GM12878 (cell line): Measurements from ENCODE around the gene MARF1. TPM values are rescaled to one million over a fixed set of nuclear protein-coding genes. Genes with fewer than 3 reads are reported as not detected.

Experiments used
- ATAC-seq: fragments of 200-7000 bp; cut with Tn5 transposase; 3 replicates; pipeline ENCODE4 v1.9.1; 2020; ENCODE audit warnings: mild to moderate bottlenecking, moderate library complexity
- BruUV-seq: library from RNA; stranded (reverse); fragments of 400-500 nt; replicated peaks from 2 replicates; lab custom pipeline; 2021; lab: Mats Ljungman, UMichigan
- CTCF ChIA-PET: fragments of 300-600 bp; sonication (Branson Sonifier 250); formaldehyde crosslinking; extraction: SDS; loops from one replicate; lab custom pipeline; 2021; ENCODE audit warnings: inconsistent platforms; lab: Yijun Ruan, JAX
- POLR2A ChIA-PET: fragments of 350-600 bp; formaldehyde crosslinking; extraction: SDS; loops from one replicate; lab custom pipeline; 2021; ENCODE audit warnings: inconsistent platforms; lab: Charles Lee
- RAD21 ChIA-PET: fragments of 300-600 bp; sonication (Branson Sonifier 250); formaldehyde crosslinking; loops from one replicate; lab custom pipeline; 2023; ENCODE audit warnings: antibody characterized with exemption; ENCODE audit not compliant: unreplicated experiment; lab: Charles Lee
- SMC1A ChIA-PET: fragments of 300-600 bp; sonication (Branson Sonifier 250); formaldehyde crosslinking; loops from one replicate; lab custom pipeline; 2023; ENCODE audit not compliant: unreplicated experiment, uncharacterized antibody; lab: Charles Lee
- DNase-seq: peaks from one replicate; pipeline ENCODE4 v3.0.0-alpha.2; 2011; ENCODE audit warnings: low read depth, low spot score
- FAIRE-seq: peaks from 3 replicates; lab custom pipeline; 2011; peaks lifted over from hg19 to GRCh38; lab: Jason Lieb, UNC
- H2AFZ ChIP-seq: 2 replicates; pipeline ENCODE4 v1.6.0; 2011; ENCODE audit warnings: low read depth, low read length, control low read depth; ENCODE audit not compliant: control insufficient read depth
- H3K27ac ChIP-seq: 2 replicates; pipeline ENCODE4 v1.5.1; 2011; ENCODE audit warnings: control low read depth; ENCODE audit not compliant: control insufficient read depth, insufficient read depth
- H3K27me3 ChIP-seq, 2 experiments: replicated peaks in 1 of 2; 2 replicates each; pipeline versions ENCODE4 v1.6.0 to v1.6.1; 2011; ENCODE audit warnings: low read length in 1 of 2; ENCODE audit not compliant: control insufficient read depth in 2 of 2, insufficient read depth in 2 of 2
- H3K36me3 ChIP-seq, 2 experiments: 2 replicates each; pipeline ENCODE4 v1.5.1; 2011; ENCODE audit warnings: low read length in 1 of 2; ENCODE audit not compliant: control insufficient read depth in 2 of 2, insufficient read depth in 2 of 2
- H3K4me1 ChIP-seq: 2 replicates; pipeline ENCODE4 v1.6.1; 2011; ENCODE audit warnings: mild to moderate bottlenecking, low read length, moderate library complexity, mixed read lengths; ENCODE audit not compliant: control insufficient read depth, insufficient read depth
- H3K4me2 ChIP-seq: 2 replicates; pipeline ENCODE4 v1.6.0; 2011; ENCODE audit warnings: control low read depth; ENCODE audit not compliant: control insufficient read depth, insufficient read depth
- H3K4me3 ChIP-seq: fragments of 200-600 bp; sonication (generic); 2 replicates; pipeline ENCODE4 v1.5.1; 2016
- H3K79me2 ChIP-seq: 2 replicates; pipeline ENCODE4 v1.6.0; 2011; ENCODE audit warnings: low read length; ENCODE audit not compliant: control insufficient read depth, insufficient read depth
- H3K9ac ChIP-seq: 2 replicates; pipeline ENCODE4 v1.8.0; 2011; ENCODE audit warnings: low read length, control low read depth, mixed read lengths; ENCODE audit not compliant: control insufficient read depth, insufficient read depth
- H3K9me3 ChIP-seq: replicated peaks from 3 replicates; pipeline ENCODE4 v1.5.1; 2011; ENCODE audit warnings: mild to moderate bottlenecking, low read length; ENCODE audit not compliant: control insufficient read depth, insufficient read depth
- H4K20me1 ChIP-seq: 2 replicates; pipeline ENCODE4 v1.6.0; 2011; ENCODE audit not compliant: control insufficient read depth, insufficient read depth
- ATF7 ChIP-seq: fragments of 450-650 bp; IDR thresholded peaks from 2 replicates; pipeline ENCODE4 v1.6.1; 2016; ENCODE audit warnings: low read depth, mild to moderate bottlenecking
- ELK1 ChIP-seq: IDR thresholded peaks from 2 replicates; pipeline ENCODE4 v1.6.1; 2012; ENCODE audit warnings: low read depth, low read length, improper control_type of control experiment
- EZH2 ChIP-seq: IDR thresholded peaks from 2 replicates; pipeline ENCODE4 v1.6.1; 2012; ENCODE audit warnings: low read depth, mild to moderate bottlenecking, control low read depth, inconsistent platforms, low read length, borderline replicate concordance; ENCODE audit not compliant: control insufficient read depth
- KAT2A ChIP-seq: conservative IDR thresholded peaks from 2 replicates; pipeline ENCODE4 v1.6.1; 2011; ENCODE audit warnings: low read depth, low read length; ENCODE audit not compliant: control insufficient read depth
- KLF5 ChIP-seq: fragments of 450-650 bp; IDR thresholded peaks from 2 replicates; pipeline ENCODE4 v1.6.1; 2014; ENCODE audit warnings: mild to moderate bottlenecking; ENCODE audit not compliant: partially characterized antibody
- NFXL1 ChIP-seq: fragments of 450-650 bp; IDR thresholded peaks from 2 replicates; pipeline ENCODE4 v1.6.1; 2017; ENCODE audit warnings: antibody characterized with exemption, mild to moderate bottlenecking, borderline replicate concordance
- SIN3A ChIP-seq: IDR thresholded peaks from 2 replicates; pipeline ENCODE4 v1.6.1; 2012; ENCODE audit warnings: low read depth, low read length, improper control_type of control experiment
- SIX5 ChIP-seq: IDR thresholded peaks from 2 replicates; pipeline ENCODE4 v1.6.1; 2011; ENCODE audit warnings: mild to moderate bottlenecking, low read depth, low read length, moderate library complexity; ENCODE audit not compliant: severe bottlenecking
- TBL1XR1 ChIP-seq: IDR thresholded peaks from 2 replicates; pipeline ENCODE4 v1.6.1; 2012; ENCODE audit warnings: low read depth, low read length, improper control_type of control experiment
- ZNF687 ChIP-seq: fragments of 450-650 bp; IDR thresholded peaks from 2 replicates; pipeline ENCODE4 v1.6.1; 2017; ENCODE audit warnings: mild to moderate bottlenecking, moderate library complexity
- WGBS: methylation state at CpG from one replicate; pipeline ENCODE4 v1.1.6; 2016; ENCODE audit warnings: low lambda C conversion rate; ENCODE audit not compliant: insufficient replicate concordance, insufficient coverage; ENCODE audit errors: missing lambda C conversion rate; 5-methylcytosine and 5-hydroxymethylcytosine counted together
- in situ Hi-C: fragments of 300-500 bp; cut with MboI; formaldehyde crosslinking; loops from 9 replicates; pipeline ENCODE4 v1.14.3; 2018; ENCODE audit warnings: mixed read lengths
- intact Hi-C: fragments of 100-400 bp; cut with micrococcal nuclease; formaldehyde crosslinking; loops from one replicate; pipeline ENCODE4 v1.14.2; 2022; ENCODE audit not compliant: unreplicated experiment
- polyA plus RNA-seq, 11 experiments: library from polyadenylated mRNA; depleted of rRNA in 4 of 11; unstranded in 6 of 11; stranded (reverse) in 5 of 11; fragments of >200 nt; fragmentation: Nextera tagmentation in 4 of 11; fragmentation: Illumina TruSeq in 1 of 11; extraction: Ambion mirVana in 4 of 11; extraction: Trizol in 1 of 11; gene quantifications; 1 replicate in 1 of 11; 2 replicates in 10 of 11; pipeline versions ENCODE4 v1.2.1 to v1.2.3, GENCODE V29; 2011 to 2016; ENCODE audit warnings: inconsistent platforms in 2 of 11, missing spikeins in 2 of 11, low read depth in 1 of 11
- total RNA-seq, 4 experiments: library from RNA; depleted of rRNA in 3 of 4; stranded (reverse); fragments of >200 nt in 3 of 4; fragmentation: Illumina TruSeq in 1 of 4; extraction: Trizol in 1 of 4; gene quantifications; 2 replicates each; pipeline versions ENCODE4 v1.2.1 to v1.2.3, GENCODE V29; 2013 to 2021

Gene MARF1
- total and polyA plus RNA-seq, 10 of the 15 experiments (the other 5 are each of a cell fraction or from before 2014, with no cell fraction given) = 4.5 to 40.1 (median 14.0) TPM

- 4% methylated on average over 3 of the region's 3 CpGs for WGBS
- FAIRE-seq (no peak), ATAC-seq (peak; percentile 43), DNase-seq (peak; percentile 15)
- BruUV-seq = no TSS peak
- CTCF ChIA-PET = interaction anchor here (1.0 to 1.5 kb wide), 4 partner anchors 10 to 121 kb away, joined by 3 to 4 read pairs (median 3); no protein-coding TSS in a partner anchor
- Histone ChIP-seq H4K20me1 (no peaks in the 10 kb centered on the region), H3K79me2 (no peaks in the 10 kb centered on the region), H2AFZ (no peak overlapping the region), H3K27ac (no peak overlapping the region), H3K9ac (no peak overlapping the region), H3K27me3 (no peaks in the 10 kb centered on the region), H3K36me3 (no peaks in the 10 kb centered on the region), H3K9me3 (no peaks in the 10 kb centered on the region; the same call in 2 of the 3 replicates), H3K4me1 (no peaks in the 10 kb centered on the region), H3K4me2 (no peak overlapping the region), H3K4me3 (no peak overlapping the region)
- POLR2A ChIA-PET = no interaction called here
- intact Hi-C loops = no loop called here
- TF ChIP-seq ZNF687 (no peak), SIN3A (no peak), ELK1 (no peak), TBL1XR1 (no peak), EZH2 (no peak), NFXL1 (no peak), SIX5 (no peak), KAT2A (no peak), KLF5 (no peak), ATF7 (no peak)
- RAD21 ChIA-PET = interaction anchor here (0.8 to 1.5 kb wide), 2 partner anchors 91 to 122 kb away, joined by 3 read pairs; no protein-coding TSS in a partner anchor
- SMC1A ChIA-PET = interaction anchor here (1.2 to 1.8 kb wide), 2 partner anchors 9 to 15 kb away, joined by 3 to 5 read pairs; no protein-coding TSS in a partner anchor
- in situ Hi-C loops = no loop called here
Measured at GRCh38 chr16:15548482-15548891, 94.5 kb downstream of the MARF1 start.
